Islet precursor cell (in vitro differentiated cells): ENCODE measurements around the gene OVOL1.
"Not testable (repeated sequence)": the region's sequence is repeated elsewhere in the genome, so short reads cannot be mapped to it uniquely, and the experiment has no call there.

Source experiments
- DNase-seq: peaks from one replicate; pipeline ENCODE4 v3.0.0-alpha.2; 2018

OVOL1 gene

DNA sequence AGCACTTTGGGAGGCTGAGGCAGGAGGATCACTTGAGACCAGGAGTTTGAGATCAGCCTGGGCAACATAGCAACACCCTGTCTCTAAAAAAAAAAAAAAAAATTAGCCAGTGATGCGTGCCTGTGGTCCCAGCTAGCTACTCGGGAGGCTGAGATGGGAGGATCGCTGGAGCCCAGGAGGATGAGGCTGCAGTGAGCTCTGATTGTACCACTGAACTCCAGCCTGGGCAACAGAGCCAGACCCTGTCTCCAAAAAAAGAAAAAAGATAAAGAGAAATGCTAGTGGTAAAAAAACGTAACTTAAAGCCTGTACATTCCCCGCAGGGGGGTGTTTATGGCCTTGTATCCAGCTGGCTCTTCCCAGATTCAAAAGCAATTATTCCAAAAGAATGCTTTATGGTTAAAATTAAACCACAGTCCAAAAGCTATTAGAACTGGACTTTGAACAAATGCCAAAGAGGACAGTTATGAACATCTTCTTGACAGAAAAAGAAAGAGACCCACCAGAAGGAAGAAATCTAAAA is 30.5 kb downstream of the OVOL1 start:
- DNase-seq, result no peak

DNA sequence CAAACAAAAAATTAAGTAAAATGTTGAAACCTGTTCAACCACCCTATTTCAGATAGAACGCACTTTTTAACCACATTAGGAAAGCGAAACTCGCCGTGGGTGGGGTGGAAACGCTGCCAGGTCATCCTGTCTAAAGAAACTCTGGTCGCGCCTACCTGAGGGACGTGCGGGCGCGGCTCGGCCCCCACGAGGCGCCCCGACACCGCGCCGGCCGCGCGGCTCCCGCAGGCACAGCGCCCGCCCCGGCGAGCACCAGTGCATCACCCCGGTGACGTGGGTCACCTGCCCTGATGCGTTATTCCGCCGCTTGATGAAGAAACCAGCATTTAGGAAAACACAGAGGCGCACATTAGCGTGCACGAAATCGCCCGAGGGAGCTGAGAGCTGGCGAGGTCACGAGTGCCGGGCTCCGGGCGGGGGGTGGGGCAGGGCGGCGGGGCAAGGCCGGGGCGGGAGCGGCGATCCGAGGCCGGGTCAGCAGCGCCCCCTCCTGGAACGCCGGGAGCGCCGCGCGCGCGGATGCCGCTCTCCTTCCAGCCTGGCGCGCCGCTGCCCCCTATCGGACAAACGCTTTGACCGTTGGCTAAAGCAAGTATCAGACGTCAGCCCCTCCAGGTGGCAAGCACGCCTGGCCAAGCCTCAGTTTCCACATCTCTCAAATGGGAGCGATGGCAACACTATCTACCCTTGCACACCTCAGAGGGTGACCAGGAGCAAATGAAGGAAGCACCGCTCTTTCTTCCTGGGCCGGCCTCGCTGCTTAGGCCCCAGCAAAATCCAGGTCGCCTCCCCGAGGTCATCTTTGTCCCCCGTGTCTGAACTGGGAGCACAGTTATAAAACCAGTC is 31.2 kb downstream of the OVOL1 start:
- peak; percentile 91 for DNase-seq

DNA sequence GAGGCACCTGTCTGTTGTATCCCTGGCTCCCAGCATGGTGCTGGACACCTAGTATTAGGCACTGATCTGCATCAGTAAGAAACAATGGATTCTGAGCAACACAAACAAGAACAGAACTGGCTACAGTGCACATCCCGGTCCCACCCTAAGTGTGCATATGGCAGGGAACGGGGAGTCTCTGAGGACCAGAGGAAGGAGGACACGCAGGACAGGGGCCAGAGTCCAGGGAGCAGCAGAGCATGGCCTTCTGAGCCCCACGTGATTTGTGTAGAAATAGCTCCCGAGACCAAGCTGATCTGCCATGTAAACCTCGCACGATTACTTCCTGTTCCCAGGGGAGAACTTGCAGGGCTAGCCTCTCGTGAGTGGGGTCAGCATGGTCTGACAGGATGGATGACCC is 34.2 kb downstream of the OVOL1 start:
- no peak for DNase-seq

DNA sequence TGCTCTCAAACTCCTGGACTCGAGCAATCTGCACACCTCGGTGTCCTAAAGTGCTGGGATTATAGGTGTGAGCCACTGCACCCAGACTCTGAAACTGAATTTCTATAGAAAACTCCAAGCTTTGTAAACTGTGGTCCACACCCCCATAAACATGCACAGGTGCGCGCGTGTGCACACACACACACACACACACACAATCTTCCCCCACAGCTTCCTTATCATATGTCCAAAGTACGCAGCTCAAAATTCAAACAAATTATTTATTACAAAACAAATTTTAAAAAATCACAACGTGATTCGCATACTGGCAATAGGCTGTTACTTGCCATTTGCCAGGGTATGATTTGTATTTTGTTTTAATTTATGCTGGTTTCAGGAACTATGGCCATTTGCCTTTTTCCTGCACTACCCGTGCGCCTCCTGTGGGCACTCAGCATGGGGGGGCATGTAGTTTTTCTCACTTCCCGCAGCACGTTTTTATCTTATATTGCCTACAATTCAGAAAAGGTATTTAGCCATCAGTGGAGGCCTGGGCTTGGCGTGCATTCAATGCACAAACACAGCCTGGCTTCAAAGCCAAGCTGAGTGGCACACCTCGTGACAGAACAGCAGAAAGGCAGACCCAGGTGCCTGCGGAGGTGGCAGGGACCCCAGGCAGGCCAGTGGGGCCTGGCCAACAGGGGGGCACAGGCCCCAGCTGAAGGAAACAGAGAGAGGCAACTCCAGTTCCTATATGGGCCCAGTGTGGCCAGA is 36.1 kb downstream of the OVOL1 start:
- DNase-seq, result no peak

DNA sequence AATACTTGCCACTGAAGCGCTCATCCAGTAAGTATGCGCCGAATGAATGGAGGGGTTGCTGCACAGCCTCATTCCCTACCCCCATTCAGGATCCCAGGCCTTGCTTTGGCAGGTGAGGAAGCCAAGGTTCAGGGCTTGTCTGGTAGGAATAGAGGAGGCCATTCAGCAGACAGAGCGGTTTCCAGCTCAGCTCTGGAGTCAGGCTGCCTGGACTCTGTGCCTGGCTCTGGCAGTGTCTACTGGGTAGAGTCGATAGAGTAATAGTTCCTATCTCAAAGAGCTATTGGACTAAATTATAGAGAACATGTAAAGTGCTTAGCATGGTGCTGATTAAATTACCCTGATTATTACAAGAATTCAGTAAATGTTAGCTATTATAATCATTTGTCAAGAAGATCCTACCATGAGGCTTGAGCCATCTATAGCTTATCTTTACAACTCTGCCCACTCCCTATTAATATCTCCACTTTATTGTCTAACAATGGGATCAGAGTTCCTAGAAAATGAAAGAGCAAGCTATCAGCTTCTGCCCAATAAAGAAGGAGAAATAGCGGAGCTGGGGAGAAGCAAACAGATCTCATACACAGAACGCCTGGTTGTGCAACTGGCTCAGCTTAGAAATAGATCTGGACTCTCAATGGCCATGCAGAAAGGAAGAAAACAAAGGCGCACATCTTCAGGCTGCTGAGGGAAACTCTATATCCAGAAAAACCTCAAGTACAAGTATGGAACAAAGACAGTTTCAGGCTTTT is 40.3 kb downstream of the OVOL1 start:
- no peak for DNase-seq

DNA sequence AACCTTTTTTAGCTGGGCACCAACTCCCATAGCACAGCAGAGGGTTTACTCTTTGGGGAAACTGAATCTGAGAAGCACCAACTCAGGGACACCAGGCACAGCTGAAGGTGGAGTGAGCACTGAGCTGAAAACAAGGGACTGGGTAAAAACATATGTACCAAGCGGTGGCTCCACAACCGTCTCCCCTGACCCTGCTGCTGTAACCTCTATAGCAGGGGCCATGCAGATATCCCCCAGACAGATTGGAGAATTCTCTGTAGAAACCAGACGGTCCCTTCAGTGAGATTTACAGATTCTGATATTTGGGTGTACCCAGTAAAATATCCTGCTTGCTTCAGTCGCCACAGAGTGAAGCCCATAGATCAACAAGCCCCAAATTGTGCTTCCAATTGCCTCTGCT is 42.6 kb downstream of the OVOL1 start:
- DNase-seq, result no peak

DNA sequence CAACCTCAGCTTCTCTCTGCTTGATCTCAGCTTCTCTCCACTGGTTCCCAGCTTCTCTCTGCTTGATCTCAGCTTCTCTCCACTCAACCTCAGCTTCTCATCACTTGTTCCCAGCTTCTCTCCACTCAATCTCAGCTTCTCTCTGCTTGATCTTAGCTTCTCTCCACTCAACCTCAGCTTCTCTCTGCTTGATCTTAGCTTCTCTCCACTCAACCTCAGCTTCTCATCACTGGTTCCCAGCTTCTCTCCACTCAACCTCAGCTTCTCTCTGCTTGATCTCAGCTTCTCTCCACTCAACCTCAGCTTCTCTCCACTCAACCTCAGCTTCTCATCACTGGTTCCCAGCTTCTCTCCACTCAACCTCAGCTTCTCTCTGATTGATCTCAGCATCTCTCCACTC is 45.4 kb downstream of the OVOL1 start:
- not testable (repeated sequence) for DNase-seq

DNA sequence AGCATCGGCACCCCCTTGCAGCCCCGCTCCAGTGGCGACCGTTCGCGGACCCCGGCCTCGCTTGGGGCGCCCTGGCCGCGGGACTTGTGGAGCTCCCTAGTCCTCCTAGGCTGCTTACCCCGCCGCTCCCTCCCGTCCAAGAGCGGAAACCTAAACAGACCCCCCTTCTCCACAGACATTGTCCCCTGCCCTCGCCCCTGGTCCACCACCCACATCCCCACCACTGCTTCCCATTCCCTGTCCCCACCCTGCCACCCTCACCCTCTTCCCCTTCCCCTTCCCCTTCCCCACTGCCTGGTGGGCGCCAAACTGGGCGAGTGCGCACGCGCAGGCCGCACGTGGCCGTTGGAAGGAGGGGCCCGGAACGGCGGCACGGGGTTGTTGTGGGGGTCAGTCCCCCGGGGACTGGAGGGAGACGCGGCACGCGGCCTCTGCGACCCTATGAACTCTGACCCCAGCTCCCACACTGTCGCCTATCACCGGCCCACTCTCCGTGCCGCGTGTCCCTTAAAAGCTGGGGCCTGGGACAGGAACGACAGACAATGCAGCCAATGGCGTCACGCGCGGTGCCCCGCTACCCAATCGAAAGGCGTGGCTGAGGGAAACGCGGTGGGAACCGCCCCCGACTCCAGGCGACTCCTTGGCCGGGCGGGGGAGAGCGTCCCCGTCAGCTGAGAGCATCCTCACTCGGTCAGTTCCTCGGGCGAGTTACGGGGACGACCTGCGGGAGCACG is 46.6 kb downstream of the OVOL1 start, which contains the start of gene SNX32:
SNX32 (plus strand) TSS at position 667 of the 734 bp plus-strand sequence. CDS start 103 bp downstream, outside the sequence.
- peak; percentile 97 for DNase-seq

DNA sequence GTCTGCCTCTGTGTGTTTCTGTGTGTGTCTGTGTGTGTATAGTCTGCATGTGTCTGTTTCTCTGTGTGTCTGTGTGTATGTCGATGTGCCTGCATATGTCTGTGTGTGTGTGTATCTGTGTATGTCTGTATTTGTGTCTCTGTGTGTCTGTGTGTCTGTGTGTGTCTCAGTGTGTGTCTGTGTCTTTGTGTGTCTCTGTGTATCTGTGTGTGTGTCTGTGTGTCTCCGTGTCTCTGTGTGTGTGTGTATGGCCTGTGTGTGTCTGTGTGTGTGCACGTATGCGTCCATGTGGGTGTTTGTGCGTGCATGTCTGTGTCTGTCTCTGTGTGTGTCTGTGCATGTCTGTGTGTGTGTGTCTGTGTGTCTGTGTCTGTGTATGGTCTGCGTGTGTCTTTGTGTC is 47.3 kb downstream of the OVOL1 start:
- DNase-seq, result no peak

DNA sequence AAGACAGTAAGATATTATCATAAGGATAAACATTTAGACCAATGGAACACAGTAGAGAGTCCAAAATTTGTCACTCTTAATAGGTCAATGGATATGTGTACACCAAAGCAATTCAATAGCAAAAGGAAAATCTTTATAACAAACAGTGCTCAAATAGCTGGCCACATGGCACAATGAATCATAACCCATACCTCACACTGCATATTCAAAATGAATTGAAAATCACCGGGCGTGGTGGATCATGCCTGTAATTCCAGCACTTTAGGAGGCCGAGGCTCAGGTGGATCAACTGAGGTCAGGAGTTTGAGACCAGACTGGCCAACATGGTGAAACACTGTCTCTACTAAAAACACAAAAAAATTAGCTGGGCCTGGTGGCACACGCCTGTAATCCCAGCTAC is 55.3 kb downstream of the OVOL1 start:
- no peak for DNase-seq

DNA sequence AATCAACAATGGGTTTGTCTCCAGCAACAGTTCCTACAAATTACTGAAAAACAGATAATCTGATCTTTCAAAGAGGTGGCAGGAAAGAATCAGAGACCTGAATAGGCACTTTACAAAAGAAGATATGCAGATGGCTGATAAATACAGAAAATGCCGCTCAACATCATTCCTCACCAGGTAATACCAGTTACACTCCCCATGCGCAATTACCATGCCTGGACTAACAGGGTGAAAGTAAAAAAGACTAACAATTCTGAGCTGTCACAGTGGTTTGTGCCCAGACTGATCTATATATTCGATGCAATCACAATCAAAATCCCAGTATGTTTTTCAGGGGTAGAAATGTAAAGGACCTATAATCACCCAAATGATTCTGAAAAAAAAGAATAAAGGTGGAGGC is 56.9 kb downstream of the OVOL1 start:
- no peak for DNase-seq

DNA sequence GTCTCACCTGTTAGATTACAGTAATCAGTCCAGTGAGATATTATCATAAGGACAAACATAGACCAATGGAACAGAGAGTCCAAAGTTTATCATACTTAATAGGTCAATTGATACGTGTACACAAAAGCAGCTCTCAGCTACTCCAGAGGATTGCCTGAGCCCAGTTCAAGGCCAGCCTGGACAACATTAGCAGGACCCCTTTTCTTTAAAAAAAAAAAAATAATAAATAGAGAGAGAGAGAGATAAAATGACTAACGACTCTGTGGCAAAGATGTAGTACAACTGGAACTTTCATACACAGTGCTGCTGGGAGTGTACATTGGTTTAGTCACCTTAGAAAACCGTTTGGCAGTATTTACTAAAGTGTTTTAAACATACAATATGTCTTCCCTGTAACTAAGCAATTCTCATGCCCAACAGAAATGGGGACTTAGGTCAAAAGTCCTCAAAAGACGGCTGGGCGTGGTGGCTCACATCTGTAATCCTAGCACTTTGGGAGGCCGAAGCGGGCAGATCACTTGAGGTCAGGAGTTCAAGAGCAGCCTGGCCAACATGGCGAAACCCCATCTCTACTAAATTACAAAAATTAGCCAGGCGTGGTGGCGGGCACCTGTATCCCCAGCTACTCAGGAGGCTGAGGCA is 57.5 kb downstream of the OVOL1 start:
- no peak for DNase-seq
